GM10248 (cell line): Measurements from ENCODE around the gene RIPPLY3.
"Not testable (repeated sequence)": the region's sequence is repeated elsewhere in the genome, so short reads cannot be mapped to it uniquely, and the experiment has no call there.

Experiments
- CTCF ChIA-PET: fragments of 300-600 bp; sonication (Branson Sonifier 250); formaldehyde crosslinking; extraction: SDS; loops from one replicate; lab custom pipeline; 2021; ENCODE audit warnings: antibody characterized with exemption; lab: Yijun Ruan, JAX
- POLR2A ChIA-PET: fragments of 350-650 bp; sonication (Branson Sonifier 250); formaldehyde crosslinking; extraction: SDS; loops from one replicate; lab custom pipeline; 2020; ENCODE audit warnings: antibody characterized with exemption; lab: Yijun Ruan, JAX
- DNase-seq: peaks from one replicate; pipeline ENCODE4 v3.0.0; 2012; ENCODE audit errors: extremely low spot score
- CTCF ChIP-seq: IDR thresholded peaks from 2 replicates; pipeline ENCODE4 v1.5.1; 2012; ENCODE audit warnings: mild to moderate bottlenecking, low read depth; ENCODE audit errors: extremely low read depth, missing control alignments, control extremely low read depth

Gene RIPPLY3

GRCh38 chr21:37017951-37018679 is 11.6 kb downstream of the RIPPLY3 start:
- ChIA-PET CTCF (interaction anchor here (2.2 kb wide), 1 partner anchor 8 kb away, joined by 15 read pairs; no protein-coding TSS in a partner anchor), POLR2A (no interaction called here)
- DNase-seq, result no peak

GRCh38 chr21:37026499-37026898 is 20.0 kb downstream of the RIPPLY3 start:
- POLR2A ChIA-PET, result no interaction called here
- no peak for DNase-seq
- CTCF ChIA-PET, result interaction anchor here (1.3 to 2.0 kb wide), 4 partner anchors 15 to 49 kb away, joined by 3 to 6 read pairs (median 4); no protein-coding TSS in a partner anchor
- TF ChIP-seq CTCF, result no peak

More at GRCh38 chr21:37017951-37018679, 11.6 kb downstream of the RIPPLY3 start:
- TF ChIP-seq CTCF, result no peak

GRCh38 chr21:37028570-37028969 is 22.1 kb downstream of the RIPPLY3 start:
- ChIA-PET CTCF (no interaction called here), POLR2A (no interaction called here)
- no peak for TF ChIP-seq CTCF
- DNase-seq, result no peak

- CTCF ChIA-PET, result interaction anchor here (0.9 to 1.6 kb wide), 2 partner anchors 21 kb away, joined by 3 to 4 read pairs; no protein-coding TSS in a partner anchor
- TF ChIP-seq CTCF, result no peak
- POLR2A ChIA-PET, result interaction anchor here (0.6 kb wide), 1 partner anchor 341 kb away, joined by 3 read pairs; no protein-coding TSS in a partner anchor
- DNase-seq, result no peak
These were observed 24.4 kb downstream of the RIPPLY3 start for GRCh38 chr21:37030864-37031263.

GRCh38 chr21:37032293-37032692 is 25.8 kb downstream of the RIPPLY3 start:
- DNase-seq, result no peak
- ChIA-PET POLR2A (no interaction called here), CTCF (no interaction called here)
- no peak for TF ChIP-seq CTCF

- POLR2A ChIA-PET, result no interaction called here
- CTCF ChIA-PET, result no interaction called here
- no peak for DNase-seq
- no peak for TF ChIP-seq CTCF
These were observed 26.5 kb downstream of the RIPPLY3 start for GRCh38 chr21:37032877-37033471.

GRCh38 chr21:37034394-37034793 is 27.9 kb downstream of the RIPPLY3 start:
- POLR2A ChIA-PET, CTCF ChIA-PET, DNase-seq: not testable (repeated sequence)
